Calu3 (cell line): ENCODE measurements around the gene EFHC2. TPM values are rescaled to one million over a fixed set of nuclear protein-coding genes. Genes with fewer than 3 reads are reported as not detected.

Experiments used
- BruUV-seq: library from RNA; stranded (reverse); fragments of 400-500 nt; replicated peaks from 2 replicates; lab custom pipeline; 2021; lab: Mats Ljungman, UMichigan
- CTCF ChIA-PET: fragments of 300-600 bp; sonication (Branson Sonifier 250); formaldehyde crosslinking; loops from one replicate; lab custom pipeline; 2022; ENCODE audit warnings: antibody characterized with exemption; lab: Charles Lee
- DNase-seq: peaks from one replicate; pipeline ENCODE4 v3.0.0; 2022
- H3K27ac Mint-ChIP-seq: one replicate; pipeline ENCODE4 v1.8.0; 2022; ENCODE audit warnings: mixed read lengths; ENCODE audit not compliant: unreplicated experiment
- H3K27me3 Mint-ChIP-seq: one replicate; pipeline ENCODE4 v1.8.0; 2022; ENCODE audit warnings: mixed read lengths; ENCODE audit not compliant: unreplicated experiment
- H3K36me3 Mint-ChIP-seq: one replicate; pipeline ENCODE4 v1.8.0; 2022; ENCODE audit warnings: mild to moderate bottlenecking, moderate library complexity, mixed read lengths; ENCODE audit not compliant: insufficient read depth, unreplicated experiment
- H3K4me1 Mint-ChIP-seq: one replicate; pipeline ENCODE4 v1.8.0; 2022; ENCODE audit warnings: mild to moderate bottlenecking, low read depth, mixed read lengths; ENCODE audit not compliant: unreplicated experiment
- H3K4me3 Mint-ChIP-seq: one replicate; pipeline ENCODE4 v1.8.0; 2022; ENCODE audit warnings: mild to moderate bottlenecking, low read depth, moderate library complexity, mixed read lengths; ENCODE audit not compliant: unreplicated experiment
- H3K9me3 Mint-ChIP-seq: one replicate; pipeline ENCODE4 v1.8.0; 2022; ENCODE audit warnings: low read depth, mixed read lengths; ENCODE audit not compliant: unreplicated experiment
- intact Hi-C: fragments of 100-400 bp; cut with micrococcal nuclease; formaldehyde crosslinking; loops from one replicate; pipeline ENCODE4 v1.10.0; 2022; ENCODE audit not compliant: unreplicated experiment
- total RNA-seq: library from RNA; stranded (reverse); gene quantifications from 2 replicates; pipeline ENCODE4 v1.2.3, GENCODE V29; 2022
- TF ChIP-seq, protein P1 (sequence below): fragments of 200-600 bp; IDR thresholded peaks from one replicate; pipeline ENCODE4 v1.8.0; 2022; ENCODE audit warnings: antibody characterized with exemption; ENCODE audit not compliant: unreplicated experiment

The EFHC2 gene
- total RNA-seq, 1 experiment from 2014 or later, result 1.7 TPM

DNA sequence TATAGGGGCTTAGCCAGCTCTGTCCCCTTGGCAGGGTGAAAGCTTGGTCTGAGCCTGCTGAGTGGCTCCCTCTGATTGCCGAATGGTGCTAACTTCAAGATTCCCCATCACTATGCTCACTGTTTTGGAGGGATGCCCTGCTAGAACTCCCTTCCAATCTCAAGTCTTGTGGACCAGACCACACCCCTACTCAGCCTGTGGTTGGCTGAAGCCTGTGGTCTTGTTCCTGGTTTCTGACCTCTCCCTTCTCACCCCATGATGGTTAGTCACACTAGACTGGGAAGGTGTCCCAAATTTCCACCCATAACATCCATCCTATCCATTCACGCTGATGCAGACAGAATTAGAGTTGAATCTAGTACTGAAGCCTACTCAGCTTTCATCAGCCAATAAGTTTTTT, 185.6 kb downstream of the EFHC2 start:
- Mint-ChIP-seq H3K9me3 (peaks cover 3% of the 10 kb centered on the region), H3K4me3 (no peak overlapping the region), H3K27me3 (no peaks in the 10 kb centered on the region), H3K4me1 (peaks cover 8% of the 10 kb centered on the region), H3K27ac (no peak overlapping the region), H3K36me3 (no peaks in the 10 kb centered on the region)
- DNase-seq, result no peak
- CTCF ChIA-PET, result no interaction called here
- BruUV-seq, result no TSS peak
- TF ChIP-seq, protein P1, sequence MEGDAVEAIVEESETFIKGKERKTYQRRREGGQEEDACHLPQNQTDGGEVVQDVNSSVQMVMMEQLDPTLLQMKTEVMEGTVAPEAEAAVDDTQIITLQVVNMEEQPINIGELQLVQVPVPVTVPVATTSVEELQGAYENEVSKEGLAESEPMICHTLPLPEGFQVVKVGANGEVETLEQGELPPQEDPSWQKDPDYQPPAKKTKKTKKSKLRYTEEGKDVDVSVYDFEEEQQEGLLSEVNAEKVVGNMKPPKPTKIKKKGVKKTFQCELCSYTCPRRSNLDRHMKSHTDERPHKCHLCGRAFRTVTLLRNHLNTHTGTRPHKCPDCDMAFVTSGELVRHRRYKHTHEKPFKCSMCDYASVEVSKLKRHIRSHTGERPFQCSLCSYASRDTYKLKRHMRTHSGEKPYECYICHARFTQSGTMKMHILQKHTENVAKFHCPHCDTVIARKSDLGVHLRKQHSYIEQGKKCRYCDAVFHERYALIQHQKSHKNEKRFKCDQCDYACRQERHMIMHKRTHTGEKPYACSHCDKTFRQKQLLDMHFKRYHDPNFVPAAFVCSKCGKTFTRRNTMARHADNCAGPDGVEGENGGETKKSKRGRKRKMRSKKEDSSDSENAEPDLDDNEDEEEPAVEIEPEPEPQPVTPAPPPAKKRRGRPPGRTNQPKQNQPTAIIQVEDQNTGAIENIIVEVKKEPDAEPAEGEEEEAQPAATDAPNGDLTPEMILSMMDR, result no peak
- intact Hi-C loops, result no loop called here

DNA sequence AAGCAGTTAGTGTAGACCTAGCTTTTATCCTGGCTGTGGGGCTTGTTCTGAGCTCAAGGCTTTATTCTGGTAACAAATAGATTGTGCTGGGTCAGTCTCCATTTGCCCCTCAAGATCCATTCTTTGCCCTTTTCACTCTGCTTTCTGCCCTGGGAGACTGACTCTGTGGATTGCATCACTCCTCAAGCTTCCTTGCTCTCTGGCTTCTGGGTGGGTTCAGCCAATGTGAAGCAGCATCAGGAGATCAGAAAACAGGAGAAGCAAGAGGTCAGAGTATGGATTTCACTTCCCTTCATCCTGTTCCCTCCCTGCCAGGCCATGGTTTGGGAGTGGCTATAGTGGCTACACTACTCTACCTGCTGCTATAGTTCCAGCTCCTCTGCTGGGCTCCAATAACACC, 186.2 kb downstream of the EFHC2 start:
- no TSS peak for BruUV-seq
- Mint-ChIP-seq H3K9me3 (peaks cover 3% of the 10 kb centered on the region), H3K36me3 (no peaks in the 10 kb centered on the region), H3K27ac (no peak overlapping the region), H3K4me1 (peaks cover 2% of the 10 kb centered on the region), H3K27me3 (no peaks in the 10 kb centered on the region), H3K4me3 (no peak overlapping the region)
- CTCF ChIA-PET, result no interaction called here
- TF ChIP-seq, protein P1, result no peak
- intact Hi-C loops, result no loop called here
- no peak for DNase-seq

DNA sequence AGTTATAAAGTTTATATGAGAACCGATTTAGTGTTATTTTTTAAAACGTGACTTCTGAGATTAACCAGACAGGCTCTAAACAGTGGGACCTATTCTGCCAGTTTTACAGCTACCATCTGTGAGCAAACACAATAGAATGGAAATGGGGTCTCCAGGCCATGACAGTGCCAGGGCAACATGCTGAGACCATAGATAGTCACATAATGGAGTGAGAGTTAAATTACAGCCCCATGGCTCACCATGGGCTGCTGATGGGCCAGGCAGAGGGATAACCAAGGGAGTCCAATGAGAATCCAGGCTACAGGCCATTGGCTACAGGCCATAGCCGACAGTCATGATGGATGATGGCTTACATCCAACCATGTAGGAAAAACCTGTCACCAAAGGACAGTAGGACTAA, 186.7 kb downstream of the EFHC2 start:
- H3K9me3 Mint-ChIP-seq, result peaks cover 3% of the 10 kb centered on the region
- no TSS peak for BruUV-seq
- TF ChIP-seq, protein P1, result no peak
- H3K4me1 Mint-ChIP-seq, result no peaks in the 10 kb centered on the region
- H3K27me3 Mint-ChIP-seq, result no peaks in the 10 kb centered on the region
- no peak overlapping the region for H3K27ac Mint-ChIP-seq
- no peaks in the 10 kb centered on the region for H3K36me3 Mint-ChIP-seq
- DNase-seq, result no peak
- no peak overlapping the region for H3K4me3 Mint-ChIP-seq
- CTCF ChIA-PET, result no interaction called here
- intact Hi-C loops, result no loop called here

DNA sequence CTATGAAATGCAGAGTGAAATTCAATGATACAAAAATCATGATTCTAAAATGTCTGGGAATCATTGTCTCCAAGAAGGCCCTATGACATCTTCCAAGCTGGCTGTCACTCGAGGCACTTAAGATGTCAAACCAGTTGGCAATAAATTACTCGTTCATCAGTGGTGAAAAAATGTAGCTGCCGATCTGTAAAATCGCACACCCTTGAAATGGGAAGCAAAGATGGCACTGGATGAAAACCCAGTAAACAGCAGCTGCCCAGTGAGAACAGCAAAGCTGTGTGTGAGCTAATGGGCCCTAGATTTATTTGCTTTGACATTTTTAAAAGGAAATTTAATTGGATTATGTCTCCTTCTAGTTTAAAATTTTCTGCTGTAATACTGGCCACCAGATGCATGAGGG, 188.3 kb downstream of the EFHC2 start:
- H3K4me3 Mint-ChIP-seq, result no peak overlapping the region
- CTCF ChIA-PET, result no interaction called here
- no peaks in the 10 kb centered on the region for H3K9me3 Mint-ChIP-seq
- intact Hi-C loops, result no loop called here
- no peaks in the 10 kb centered on the region for H3K36me3 Mint-ChIP-seq
- no peaks in the 10 kb centered on the region for H3K4me1 Mint-ChIP-seq
- DNase-seq, result no peak
- no TSS peak for BruUV-seq
- TF ChIP-seq, protein P1, result no peak
- H3K27me3 Mint-ChIP-seq, result no peaks in the 10 kb centered on the region
- H3K27ac Mint-ChIP-seq, result no peak overlapping the region
